Inflammatory macrophage (primary cell): ENCODE data around the gene FSTL4.
"Not testable (repeated sequence)": the region's sequence is repeated elsewhere in the genome, so short reads cannot be mapped to it uniquely, and the experiment has no call there.

Source experiments
- DNase-seq, 2 donors: peaks; one replicate each; pipeline ENCODE4 v3.0.0-alpha.2; 2020 to 2022

Gene FSTL4

DNA sequence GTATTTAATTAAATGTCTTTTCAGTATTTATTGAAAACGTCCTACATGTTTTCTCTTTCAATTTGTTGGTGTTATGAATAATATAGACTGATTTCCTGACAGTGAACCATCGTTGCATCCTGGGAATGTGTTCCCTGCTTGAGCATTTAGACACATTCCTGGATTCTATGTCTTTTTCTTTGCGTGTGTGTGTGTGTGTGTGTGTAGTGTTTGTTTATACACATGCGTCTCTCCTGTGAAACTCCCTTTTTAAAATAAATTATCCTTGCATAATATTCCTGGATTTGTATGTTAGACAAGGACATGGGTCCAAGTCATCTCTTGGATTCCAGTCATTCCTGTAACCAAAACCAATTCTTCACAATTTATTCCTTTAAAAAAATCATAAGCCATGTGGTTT is 407.1 kb downstream of the FSTL4 start:
- DNase-seq: no peak

- DNase-seq: no peak
These were observed 408.7 kb downstream of the FSTL4 start for GRCh38 chr5:133203317-133204305.

DNA sequence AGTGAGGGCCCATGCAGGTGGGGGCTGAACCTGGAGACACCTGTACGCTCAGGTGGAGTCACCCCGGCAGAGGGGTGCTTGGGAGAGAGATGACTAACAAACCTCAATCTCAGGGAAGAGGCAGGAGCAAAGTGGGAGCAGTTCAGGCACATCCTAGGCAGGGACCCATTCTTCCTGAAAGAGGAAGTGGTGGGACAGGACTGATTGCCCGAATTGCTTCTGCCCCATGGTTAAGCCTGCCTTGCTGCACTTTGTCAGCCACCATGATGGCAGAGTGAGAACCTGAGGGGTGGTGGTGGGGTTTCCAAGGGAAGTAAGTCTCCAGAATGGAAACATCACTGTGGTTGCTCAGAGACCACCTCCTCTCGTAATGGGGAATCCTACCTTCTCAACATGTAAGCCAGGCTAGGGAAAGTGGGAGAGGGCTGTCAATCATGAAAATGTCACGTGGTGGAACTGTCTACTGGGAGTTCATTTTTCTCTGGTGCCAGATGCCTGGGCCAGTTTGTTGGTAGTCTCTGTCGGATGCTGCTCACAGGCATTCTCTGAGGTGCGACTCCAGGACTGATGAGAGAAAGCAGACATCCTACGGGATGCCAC is 410.2 kb downstream of the FSTL4 start:
- DNase-seq: no peak

DNA sequence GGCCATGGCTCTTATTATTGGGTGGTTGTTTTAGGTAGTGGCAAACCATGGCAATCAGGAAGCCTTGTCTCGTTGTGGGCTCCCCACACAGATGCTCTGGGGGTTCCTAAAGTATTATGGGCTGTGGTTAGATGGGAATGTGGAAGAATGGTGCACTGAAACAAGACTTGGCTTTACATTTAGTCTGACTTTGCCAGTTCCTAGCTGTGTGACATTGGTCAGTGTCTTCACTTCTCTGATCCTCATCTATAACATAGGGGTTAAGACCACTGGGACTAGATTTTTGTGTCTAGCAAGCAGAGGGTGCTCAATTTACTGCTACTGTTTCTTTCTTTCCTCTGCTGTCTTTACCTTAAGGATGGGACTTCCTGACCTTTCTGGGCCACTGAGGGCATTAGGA is 411.0 kb downstream of the FSTL4 start:
- no peak for DNase-seq

GRCh38 chr5:133200256-133200655 is 412.1 kb downstream of the FSTL4 start:
- no peak for DNase-seq

GRCh38 chr5:133199417-133200178 is 412.7 kb downstream of the FSTL4 start:
- DNase-seq: no peak

GRCh38 chr5:133198511-133198910 is 413.8 kb downstream of the FSTL4 start:
- DNase-seq: no peak

GRCh38 chr5:133196441-133197085 is 415.8 kb downstream of the FSTL4 start:
- DNase-seq: no peak

- no peak for DNase-seq
These were observed 417.1 kb downstream of the FSTL4 start for GRCh38 chr5:133195250-133195649.

DNA sequence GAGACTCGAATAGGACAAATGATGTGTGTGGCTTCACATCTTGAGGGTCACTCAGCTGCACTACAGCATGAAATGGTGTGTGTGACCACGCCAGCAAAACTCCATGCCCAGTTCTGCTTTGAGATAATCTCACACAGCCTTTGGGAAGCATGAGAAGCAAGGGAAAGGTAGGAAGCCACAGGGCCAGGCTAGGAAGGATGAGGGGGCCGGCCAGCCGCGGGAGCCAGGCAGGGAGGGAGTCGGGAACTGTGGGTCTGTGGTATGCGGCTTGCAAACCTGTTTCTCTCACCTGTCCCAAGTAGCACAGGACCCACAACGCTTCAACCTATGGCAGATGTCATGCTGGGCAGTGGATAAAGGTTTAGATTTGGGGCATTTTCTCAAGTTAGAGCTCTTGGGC is 418.5 kb downstream of the FSTL4 start:
- DNase-seq: no peak

- DNase-seq: no peak
These were observed 419.6 kb downstream of the FSTL4 start for GRCh38 chr5:133192716-133193115.

GRCh38 chr5:133189881-133190280 is 422.5 kb downstream of the FSTL4 start:
- DNase-seq: no peak

DNA sequence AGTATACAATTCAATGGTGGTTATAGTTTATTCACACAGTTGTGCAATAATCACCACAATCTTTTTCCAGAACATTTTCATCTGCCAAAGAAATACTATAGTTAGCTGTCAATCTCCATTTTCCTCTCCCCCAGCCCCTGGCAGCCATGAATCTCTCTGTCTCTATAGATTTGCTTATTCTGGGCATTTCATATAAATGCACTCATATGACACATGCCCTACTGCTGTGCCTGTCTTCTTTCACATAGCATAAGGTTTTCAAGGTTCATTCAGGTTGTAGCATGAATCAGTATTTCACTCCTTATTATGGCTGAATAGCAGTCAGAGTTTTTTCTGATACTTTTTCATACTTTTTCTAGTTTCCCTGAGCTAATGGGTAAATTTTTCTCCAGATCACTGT is 432.9 kb downstream of the FSTL4 start:
- no peak for DNase-seq

- not testable (repeated sequence) for DNase-seq
These were observed 441.5 kb downstream of the FSTL4 start for GRCh38 chr5:133170756-133171387.

DNA sequence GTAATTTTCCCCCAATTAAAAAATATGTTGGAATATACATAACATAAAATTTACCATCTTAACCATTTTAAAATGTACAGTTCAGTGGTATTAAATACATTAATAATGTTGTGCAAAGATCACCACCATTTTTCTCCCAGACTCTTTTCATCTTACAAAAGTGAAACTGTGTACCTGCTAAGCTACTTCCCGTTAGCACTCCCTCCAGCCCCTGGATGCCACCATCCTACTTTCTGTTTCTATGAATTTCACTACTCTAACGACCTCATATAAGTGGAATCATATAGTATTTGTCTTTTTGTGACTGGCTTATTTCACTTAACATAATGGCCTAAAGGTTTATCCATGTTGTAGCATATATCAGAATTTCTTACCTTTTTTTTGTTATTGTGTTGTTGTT is 447.6 kb downstream of the FSTL4 start:
- DNase-seq: no peak

- DNase-seq: no peak
These were observed 448.5 kb downstream of the FSTL4 start for GRCh38 chr5:133163839-133164238.

DNA sequence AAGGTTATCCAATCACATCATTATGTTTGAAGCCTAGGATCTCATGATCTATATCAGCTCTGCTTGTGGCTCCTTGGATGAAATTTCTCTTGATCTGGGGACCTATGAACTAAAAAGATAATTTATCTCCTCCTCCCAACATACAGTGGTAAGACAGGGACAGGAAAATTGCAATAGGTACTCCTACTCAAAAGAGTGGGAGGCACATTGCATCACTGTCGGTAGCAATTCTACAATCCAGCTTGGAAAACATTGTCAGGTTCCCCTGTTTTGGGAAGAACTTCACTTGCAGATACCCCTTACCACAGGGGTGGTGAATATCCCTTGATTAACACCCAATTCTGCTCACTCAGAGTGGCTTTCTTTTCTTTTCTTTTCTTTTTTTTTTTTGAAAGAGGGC is 452.8 kb downstream of the FSTL4 start:
- DNase-seq: peak; percentile 12 to 35

DNA sequence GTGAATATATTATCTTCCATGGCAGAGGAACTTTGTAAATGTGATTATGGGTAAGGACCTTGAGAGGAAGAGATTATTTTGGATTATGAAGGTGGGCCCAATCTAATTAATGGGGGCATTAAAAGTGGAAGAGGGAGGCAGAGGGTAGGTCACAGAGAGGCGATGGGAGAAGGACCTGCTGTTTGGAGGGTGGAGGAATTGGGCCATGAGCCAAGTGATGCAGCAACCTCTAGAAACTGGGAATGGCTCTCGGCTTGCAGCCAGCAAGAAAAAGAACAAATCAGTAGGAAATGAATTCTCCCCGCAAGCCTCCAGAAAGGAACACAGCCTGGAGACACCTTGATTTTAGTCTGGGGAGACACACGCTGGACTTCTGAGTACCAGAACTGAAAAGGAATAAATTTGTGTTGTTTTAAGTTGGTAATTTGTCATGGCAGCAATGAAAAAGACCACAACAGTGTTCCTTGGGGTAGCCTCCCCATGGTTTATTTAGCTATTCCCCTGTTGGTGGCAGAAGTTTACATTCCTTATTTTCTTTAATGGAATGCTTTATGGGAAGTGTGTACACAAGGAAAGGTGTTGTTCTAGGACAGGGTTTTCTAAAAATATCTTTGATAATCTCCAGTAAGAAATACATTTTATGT is 456.9 kb downstream of the FSTL4 start:
- no peak for DNase-seq

DNA sequence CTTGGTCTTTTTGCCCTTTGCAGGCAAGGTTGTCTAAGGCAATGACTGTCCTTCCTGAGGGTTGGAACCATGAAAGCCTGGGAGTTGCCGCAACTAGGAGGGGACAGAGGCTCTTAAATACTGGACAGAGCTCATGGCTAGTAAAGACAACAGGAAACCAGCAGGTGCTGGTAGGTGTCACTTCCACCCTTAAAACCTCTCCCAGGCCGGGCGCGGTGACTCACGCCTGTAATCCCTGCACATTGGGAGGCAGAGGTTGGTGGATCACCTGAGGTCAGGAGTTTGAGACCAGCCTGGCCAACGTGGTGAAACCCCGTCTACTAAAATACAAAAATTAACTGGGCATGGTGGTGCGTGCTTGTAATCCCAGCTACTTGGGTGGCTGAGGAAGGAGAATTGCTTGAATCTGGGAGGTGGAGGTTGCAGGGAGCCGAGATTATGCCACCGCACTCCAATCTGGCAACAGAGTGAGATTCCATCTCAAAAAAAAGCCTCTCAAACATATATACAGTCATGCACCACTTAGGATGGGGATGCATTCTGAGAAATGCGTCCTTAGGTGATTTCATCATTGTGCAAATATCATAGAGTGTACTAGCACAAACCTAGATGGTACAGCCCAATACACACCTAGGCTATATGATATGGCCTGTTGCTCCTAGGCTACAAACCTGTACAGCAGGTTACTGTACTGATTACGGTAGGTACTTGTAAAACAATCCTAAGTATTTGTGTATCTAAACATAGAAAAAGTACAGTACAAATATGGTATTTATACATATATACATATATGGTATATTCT is 457.9 kb downstream of the FSTL4 start:
- DNase-seq: no peak

DNA sequence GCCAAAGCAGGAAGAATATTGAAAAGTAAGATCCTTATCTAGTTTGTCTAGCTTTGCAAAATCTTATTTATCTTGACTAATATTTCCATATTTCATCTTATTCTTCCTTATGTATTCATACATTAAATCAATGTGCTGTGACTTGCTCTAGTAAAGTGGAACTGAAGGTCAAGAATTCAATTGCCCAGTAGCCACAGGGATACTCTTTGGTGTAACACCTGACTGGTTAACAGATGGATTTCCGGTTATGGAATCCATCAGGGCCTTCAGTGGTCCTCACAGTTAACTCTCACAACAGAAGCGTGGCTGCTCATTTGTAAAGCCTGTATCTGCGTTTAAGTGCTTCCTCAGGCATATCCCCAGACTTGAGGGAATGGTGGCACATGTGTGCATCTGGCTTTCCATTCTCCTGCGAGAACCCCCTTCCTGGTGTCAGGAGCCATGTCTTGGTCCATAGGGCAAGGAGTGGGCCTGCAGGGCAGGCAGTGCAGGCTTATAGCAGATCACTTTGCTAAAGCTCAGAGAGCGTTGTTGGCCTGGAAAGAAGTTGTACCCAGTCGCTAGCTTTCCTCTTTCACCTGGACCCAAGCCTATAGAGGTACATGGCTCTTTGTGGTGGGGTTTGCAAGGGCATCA is 461.3 kb downstream of the FSTL4 start:
- DNase-seq: no peak
